Central memory CD8-positive, alpha-beta T cell (primary cell): ENCODE data around the gene VASN.

Experiments
- ATAC-seq: fragments of 150-1000 bp; cut with Tn5 transposase; replicated peaks from 2 replicates; pipeline ENCODE4 v1.10.0; 2022; ENCODE audit warnings: mild to moderate bottlenecking, moderate FRiP score, moderate number of reproducible peaks; ENCODE audit not compliant: poor library complexity, severe bottlenecking; ENCODE audit errors: extremely low read depth
- DNase-seq, 2 donors: peaks; one replicate each; pipeline ENCODE4 v3.0.0; 2021; ENCODE audit warnings: low spot score in 2 of 2
- H3K27ac Mint-ChIP-seq: one replicate; pipeline ENCODE4 v1.8.0; 2022; ENCODE audit warnings: low read depth, mild to moderate bottlenecking, moderate library complexity, mixed read lengths
- H3K27me3 Mint-ChIP-seq: one replicate; pipeline ENCODE4 v1.8.0; 2022; ENCODE audit warnings: mixed read lengths
- H3K36me3 Mint-ChIP-seq: one replicate; pipeline ENCODE4 v1.8.0; 2022; ENCODE audit warnings: mild to moderate bottlenecking, moderate library complexity, mixed read lengths; ENCODE audit not compliant: insufficient read depth
- H3K4me1 Mint-ChIP-seq: one replicate; pipeline ENCODE4 v1.8.0; 2022; ENCODE audit warnings: mixed read lengths
- H3K4me3 Mint-ChIP-seq: one replicate; pipeline ENCODE4 v1.8.0; 2022; ENCODE audit warnings: mild to moderate bottlenecking, moderate library complexity, mixed read lengths
- H3K9me3 Mint-ChIP-seq: one replicate; pipeline ENCODE4 v1.8.0; 2022; ENCODE audit warnings: mixed read lengths

The VASN gene

DNA sequence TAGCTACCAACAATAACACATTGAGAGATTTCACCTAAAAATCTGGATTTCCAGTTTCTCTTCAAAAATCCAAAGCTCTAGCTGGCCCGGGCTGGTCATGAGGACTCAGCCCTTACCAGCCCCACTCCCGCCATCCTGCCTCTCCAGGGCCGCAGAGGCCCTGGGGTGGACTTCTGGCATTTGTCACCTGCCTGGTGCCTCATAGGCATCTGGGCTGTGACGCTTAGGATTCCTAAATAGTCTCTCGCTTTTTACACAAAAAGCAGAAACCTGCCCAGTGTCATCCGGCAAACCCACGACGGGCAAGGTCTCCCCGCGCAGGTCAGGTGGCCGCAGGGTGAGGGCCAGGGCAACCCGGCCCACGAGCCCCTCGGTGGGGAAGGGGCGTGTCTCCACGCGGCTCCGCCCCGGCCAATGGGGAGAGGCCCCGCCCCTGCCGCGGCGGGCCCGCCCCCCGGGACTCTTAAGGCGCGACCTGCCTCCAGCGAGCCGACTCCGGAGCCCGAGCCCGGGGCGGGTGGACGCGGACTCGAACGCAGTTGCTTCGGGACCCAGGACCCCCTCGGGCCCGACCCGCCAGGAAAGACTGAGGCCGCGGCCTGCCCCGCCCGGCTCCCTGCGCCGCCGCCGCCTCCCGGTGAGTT is at the start of gene VASN:
TSS of gene VASN (plus strand) at position 492 of the 644 bp plus-strand sequence. CDS start 9,030 bp downstream, outside the sequence.
- Mint-ChIP-seq H3K27ac (peak within 1 kb of the TSS; percentile 35), H3K27me3 (no peaks in the 10 kb centered on the region), H3K9me3 (no peaks in the 10 kb centered on the region), H3K4me1 (peaks cover 17% of the 10 kb centered on the region), H3K4me3 (peak within 1 kb of the TSS; percentile 74), H3K36me3 (peaks cover 13% of the 10 kb centered on the region)
- ATAC-seq (peak; percentile 76), DNase-seq (peak; percentile 59 to 64)

DNA sequence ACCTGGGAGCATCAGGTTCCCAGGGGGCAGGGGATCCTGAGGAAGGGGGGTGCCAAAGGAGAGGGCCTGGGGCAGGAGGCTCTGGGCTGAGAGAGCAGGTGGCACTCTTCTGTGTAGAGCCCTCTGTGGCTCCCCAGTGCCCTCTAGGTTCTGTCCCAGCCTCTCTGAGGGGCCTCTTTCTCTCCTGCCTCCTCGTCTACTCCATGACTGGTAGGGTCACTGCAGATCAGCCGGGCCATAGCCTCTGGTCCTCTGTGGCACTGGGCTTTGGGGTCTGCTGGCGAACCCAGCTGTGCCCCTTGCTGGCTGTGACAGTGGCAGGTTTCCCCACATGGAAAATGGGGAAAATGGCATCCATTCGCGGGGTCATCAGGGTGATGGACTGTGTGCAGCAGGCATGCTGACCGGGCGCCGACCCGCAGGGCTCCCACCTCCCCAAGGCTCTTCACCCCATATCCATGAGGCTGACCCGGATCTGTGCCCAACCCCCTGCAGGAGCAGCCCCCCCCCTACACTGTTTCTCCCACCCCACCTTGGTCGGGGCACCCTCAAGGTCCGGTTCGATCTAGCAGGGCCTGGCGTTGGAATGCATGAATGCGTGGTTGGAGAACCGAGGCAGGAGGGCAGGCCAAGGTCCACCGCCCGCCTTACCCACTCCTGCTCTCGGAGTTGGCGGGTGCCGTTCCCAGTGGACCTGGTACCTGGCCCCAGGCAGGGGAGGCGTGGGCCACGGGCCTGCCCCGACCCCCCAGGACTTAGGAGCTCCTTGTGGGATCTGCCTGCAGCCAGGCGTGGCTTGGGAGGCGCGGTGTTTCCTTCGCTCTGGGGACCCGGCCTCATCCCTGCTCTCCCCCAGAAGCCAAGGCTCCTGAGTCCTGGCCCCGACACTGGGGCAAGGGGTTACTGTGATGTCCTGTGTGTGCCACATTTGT is 49.3 kb upstream of the VASN start:
- Mint-ChIP-seq H3K4me3 (no peak overlapping the region), H3K36me3 (no peaks in the 10 kb centered on the region), H3K27me3 (no peaks in the 10 kb centered on the region), H3K9me3 (no peaks in the 10 kb centered on the region), H3K4me1 (peaks cover 8% of the 10 kb centered on the region), H3K27ac (no peak overlapping the region)
- ATAC-seq (no peak), DNase-seq (no peak)

DNA sequence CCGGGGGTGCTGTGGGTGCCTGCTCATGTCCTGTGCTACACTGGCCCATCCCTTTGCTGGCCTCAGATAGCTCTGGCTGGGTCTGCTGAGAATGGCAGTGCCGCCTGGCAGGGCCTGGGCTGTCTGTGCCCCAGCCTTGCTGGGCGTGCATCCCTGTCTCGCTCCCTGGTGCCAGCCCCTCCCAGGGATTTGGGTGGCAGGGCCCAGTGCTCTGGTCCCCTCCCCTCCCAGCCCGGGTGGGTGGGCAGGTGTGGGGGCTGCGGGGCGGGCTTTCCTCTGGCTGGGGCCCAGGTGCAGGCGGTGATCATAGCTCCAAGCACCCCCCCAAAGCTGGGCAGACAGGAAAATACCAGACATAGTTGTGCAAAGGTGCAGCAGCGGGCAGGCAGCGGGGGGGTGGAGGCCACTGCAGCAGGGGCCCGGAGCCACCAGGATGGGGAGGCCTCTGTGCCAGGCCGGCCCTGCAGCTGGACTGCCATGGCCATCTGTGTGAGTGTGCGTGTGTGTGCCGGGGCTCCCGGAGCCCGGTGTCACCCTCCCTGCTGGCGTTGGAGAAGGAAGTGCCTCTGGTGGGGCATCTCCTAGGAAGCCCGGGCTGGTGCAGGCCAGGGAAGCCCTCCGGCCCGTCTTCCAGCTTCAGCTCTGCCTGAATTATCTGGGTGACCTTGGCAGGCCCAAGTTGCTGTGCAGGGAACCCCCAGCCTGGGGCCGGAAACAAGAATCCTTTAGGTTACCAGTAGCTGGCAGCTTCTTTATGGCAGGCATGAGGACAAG is 48.4 kb upstream of the VASN start:
- no peak overlapping the region for H3K4me3 Mint-ChIP-seq

DNA sequence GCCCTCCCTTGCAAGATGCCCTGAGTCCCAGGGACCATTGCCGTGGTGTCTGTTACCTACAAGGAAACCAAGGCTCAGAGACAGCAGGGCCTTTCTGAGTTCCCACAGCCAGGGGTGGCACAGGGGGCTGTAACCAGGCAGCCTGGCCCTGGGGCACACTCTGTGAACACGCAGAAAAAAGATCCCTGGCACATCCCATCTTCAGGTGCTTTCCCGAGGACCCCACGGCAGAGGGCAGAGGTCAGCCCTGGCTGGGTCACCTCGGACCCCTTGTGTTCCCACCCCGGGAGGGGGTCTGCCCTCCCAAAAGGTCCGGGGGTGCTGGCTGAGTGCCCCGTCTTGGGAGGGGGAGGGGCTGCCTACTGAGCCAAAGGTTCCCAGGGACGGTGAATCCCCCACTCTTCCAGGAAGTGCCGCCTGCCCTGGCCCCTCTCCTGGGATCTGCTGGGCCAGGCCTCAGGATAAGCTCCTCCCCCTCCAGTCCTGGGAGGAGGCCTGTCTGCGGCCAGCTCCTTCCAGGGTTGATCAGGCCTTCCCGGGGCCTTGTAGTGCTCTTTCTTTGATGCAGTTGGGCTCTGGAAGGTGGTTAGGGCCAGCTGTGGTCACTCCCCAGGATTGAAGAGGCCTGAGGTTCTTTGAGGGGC is 47.7 kb upstream of the VASN start:
- no peak for DNase-seq
- ATAC-seq: no peak
- no peaks in the 10 kb centered on the region for H3K9me3 Mint-ChIP-seq

More for the DNA sequence above, 48.4 kb upstream of the VASN start:
- DNase-seq (no peak), ATAC-seq (no peak)
- Mint-ChIP-seq H3K27me3 (no peaks in the 10 kb centered on the region), H3K4me1 (peaks cover 8% of the 10 kb centered on the region), H3K36me3 (no peaks in the 10 kb centered on the region), H3K27ac (no peak overlapping the region), H3K9me3 (no peaks in the 10 kb centered on the region)

DNA sequence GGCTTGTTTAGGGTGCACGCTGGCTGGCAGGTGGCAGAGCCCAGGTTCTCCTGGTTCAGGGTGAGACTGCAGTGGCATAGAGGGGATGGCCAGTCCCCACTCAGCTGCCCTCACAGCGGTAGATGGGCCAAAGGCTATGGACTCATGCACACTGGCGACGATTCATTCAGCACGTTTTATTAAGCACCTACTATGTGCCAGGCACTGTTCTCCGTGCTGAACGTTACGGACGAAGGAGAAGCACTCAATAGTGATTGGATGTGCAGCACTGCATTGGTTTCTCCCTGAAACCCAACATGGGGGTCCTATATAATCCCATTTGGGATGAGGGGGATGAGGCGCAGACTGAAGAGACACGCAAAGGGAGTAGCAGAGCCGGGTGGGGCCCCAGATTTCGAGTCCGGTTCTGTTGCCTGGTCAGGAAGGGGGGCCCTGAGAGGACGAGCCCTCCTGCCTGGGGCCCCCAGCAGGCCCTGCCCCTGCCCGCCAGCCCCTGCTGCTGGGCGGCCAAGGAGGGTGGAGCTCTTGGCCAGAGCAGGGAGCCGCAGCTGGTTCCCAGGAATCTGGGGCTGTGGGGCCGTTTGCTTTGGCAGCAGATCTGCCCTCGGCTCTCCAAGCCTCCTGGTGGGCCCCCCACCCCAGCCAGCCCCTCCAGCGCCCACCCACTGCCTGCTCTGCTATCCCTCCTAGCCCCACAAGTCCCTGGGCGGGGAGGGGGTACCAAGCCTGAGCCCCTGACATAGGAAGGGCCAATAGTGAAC is 47.0 kb upstream of the VASN start:
- no peak for ATAC-seq

More for the DNA sequence above, 47.7 kb upstream of the VASN start:
- Mint-ChIP-seq H3K27me3 (no peaks in the 10 kb centered on the region), H3K36me3 (no peaks in the 10 kb centered on the region), H3K27ac (no peak overlapping the region), H3K4me1 (peaks cover 8% of the 10 kb centered on the region), H3K4me3 (no peak overlapping the region)

DNA sequence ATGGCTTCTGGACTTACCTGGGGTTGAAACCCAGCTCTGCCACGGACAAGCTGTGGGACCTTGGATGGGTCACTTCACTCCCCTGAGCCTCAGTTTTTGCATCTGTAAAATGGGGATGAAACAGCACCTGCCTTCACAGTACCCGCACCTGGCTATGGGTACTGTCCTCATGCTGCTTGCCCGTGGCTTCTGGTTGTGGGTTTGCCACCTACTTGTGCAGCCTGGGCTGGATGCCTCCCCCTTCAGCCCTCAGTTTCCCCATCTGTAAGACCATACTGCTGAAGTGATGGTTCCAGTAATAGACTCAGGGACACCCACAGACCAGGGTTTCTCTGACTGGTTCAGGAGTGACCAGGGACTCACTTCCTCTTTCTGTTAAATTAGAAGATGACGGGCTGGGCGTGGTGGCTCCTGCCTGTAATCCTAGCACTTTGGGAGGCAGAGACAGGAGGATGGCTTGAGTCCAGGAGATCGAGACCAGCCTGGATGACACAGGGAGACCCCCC is 46.3 kb upstream of the VASN start:
- no peak for DNase-seq
- no peaks in the 10 kb centered on the region for H3K9me3 Mint-ChIP-seq
- H3K4me3 Mint-ChIP-seq: no peak overlapping the region
- H3K27me3 Mint-ChIP-seq: no peaks in the 10 kb centered on the region
- no peaks in the 10 kb centered on the region for H3K36me3 Mint-ChIP-seq
- ATAC-seq: no peak
- H3K4me1 Mint-ChIP-seq: no peaks in the 10 kb centered on the region
- H3K27ac Mint-ChIP-seq: no peak overlapping the region

More for the DNA sequence above, 47.0 kb upstream of the VASN start:
- H3K4me1 Mint-ChIP-seq: peaks cover under 1% of the 10 kb centered on the region
- H3K36me3 Mint-ChIP-seq: no peaks in the 10 kb centered on the region
- H3K9me3 Mint-ChIP-seq: no peaks in the 10 kb centered on the region
- no peak overlapping the region for H3K27ac Mint-ChIP-seq
- no peak for DNase-seq
- no peaks in the 10 kb centered on the region for H3K27me3 Mint-ChIP-seq
- H3K4me3 Mint-ChIP-seq: no peak overlapping the region

DNA sequence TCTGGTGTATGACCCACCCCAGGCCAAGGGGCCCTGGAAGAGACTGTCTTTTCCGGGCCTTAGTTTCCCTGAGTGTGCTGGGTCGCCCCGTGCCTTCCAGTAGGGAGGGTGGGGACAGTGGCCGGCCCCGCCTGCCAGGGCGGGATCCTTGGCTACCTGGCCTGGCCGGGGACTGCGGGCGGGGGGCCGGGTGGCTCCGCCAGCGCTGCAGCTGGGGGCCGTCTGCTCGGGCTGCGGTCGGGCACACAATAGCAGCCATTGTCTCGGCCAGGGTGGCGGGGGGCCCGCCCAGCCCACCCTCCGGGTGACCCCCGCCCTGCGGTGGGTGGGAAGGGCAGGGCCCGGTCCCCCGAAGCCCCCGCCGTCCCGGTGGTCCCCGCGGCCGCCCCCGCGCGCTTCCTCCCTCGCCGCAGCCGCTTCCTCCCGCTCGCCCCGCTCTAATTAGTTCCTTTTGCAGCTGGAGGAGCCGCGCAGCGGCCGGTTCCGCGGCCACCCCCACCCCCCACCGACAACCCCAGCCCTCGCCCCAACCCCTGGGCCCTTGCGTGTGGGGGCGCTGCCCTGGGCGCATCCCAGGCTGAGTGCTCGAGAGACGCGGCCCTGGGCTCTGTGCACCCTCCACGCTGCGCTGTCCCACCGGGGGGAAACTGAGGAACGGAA is 44.1 kb upstream of the VASN start:
- peak overlapping the region; percentile 65 for H3K4me3 Mint-ChIP-seq
- H3K27ac Mint-ChIP-seq: no peak overlapping the region
- H3K4me1 Mint-ChIP-seq: no peaks in the 10 kb centered on the region
- DNase-seq (no peak), ATAC-seq (peak; percentile 11)
- no peaks in the 10 kb centered on the region for H3K36me3 Mint-ChIP-seq
- no peaks in the 10 kb centered on the region for H3K9me3 Mint-ChIP-seq
- H3K27me3 Mint-ChIP-seq: no peaks in the 10 kb centered on the region

DNA sequence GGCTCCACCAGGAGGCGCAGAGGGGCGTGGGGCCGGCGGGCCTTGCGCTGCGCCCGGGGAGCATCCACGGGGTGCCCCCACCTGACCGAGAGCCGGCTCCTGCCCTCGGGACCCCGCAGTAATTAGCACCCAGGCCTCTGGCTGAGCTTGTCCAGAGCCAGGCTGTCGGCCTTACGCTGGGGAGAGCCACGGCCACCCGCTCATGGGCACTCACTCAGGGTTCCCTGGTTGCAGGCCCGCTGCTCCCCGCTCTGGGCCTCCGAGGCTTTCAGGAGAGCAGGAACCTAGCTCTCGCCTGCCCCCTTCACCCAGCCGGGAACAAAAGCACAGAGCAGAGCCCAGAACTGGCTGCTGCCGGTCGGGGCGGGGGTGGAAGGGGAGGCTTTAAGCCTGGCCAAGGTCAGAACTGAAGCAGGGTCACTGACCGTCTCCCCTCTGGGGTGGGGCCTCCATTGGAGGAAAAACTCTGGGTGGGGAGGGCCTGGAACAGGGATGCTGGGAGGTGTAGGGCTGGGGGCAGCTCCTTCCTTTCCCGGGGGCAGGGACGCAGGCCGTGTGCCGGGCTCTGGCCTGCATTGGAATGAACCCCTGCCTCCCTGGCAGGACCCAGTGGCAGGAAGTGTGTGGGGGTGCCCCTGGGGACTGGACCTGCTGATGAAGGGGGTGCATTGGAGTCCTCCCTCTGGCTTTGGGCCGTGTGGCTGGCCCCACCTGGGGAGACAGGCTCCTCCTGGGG is 43.4 kb upstream of the VASN start:
- Mint-ChIP-seq H3K27ac (no peak overlapping the region), H3K4me1 (no peaks in the 10 kb centered on the region), H3K36me3 (no peaks in the 10 kb centered on the region), H3K4me3 (peak overlapping the region; percentile 65), H3K9me3 (no peaks in the 10 kb centered on the region), H3K27me3 (no peaks in the 10 kb centered on the region)
- DNase-seq: peak in 1 of 2 donors; percentile 24
- peak; percentile 59 for ATAC-seq

DNA sequence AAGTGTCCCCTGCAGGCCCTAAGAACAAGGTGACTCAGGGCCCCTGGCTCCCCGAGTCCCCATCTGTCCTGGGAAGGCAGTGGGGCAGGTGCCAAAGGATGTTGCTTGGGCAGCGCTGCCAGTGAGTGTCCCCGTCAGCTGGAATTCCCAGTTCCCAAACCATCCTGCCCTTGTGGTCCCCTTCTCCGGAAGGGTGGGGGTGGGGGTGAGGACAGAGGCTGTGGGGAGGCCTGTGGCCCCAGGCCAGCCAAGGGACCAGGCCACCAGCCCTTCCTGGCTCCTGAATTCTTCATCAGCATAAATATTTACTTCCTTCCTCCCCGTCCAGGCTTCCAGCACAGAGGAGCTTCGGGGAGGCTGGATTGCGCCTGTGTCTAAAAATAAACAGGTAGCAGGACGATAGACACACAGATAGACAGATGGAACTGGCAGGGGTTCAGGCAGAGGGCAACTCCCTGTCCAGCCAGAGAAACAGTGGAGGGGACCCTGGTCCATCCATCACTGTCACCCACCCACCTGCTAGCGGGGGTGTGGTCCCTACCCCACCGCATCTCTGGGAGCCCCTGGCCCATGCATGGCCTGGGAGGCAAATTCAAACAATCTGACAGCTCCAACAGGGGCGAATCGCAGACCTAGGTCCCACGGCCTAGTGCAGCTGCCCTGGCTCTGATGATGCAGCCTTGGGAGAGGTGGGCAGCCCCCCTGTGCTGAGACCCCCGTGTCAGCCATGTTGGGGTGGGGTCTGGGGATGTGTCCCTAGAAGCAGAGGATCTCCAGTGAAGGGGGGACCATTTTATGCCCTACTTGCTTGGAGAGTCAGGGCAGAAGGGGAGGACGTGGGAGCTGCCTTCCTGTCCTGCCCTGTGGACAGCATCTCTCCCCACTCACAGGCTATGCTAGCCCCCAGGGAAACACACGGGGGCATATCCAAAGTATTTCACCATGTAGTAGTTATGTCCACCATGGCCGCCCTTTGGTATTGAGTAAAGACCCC is 42.6 kb upstream of the VASN start:
- ATAC-seq (no peak), DNase-seq (no peak)
- Mint-ChIP-seq H3K9me3 (no peaks in the 10 kb centered on the region), H3K27me3 (no peaks in the 10 kb centered on the region), H3K36me3 (no peaks in the 10 kb centered on the region), H3K27ac (no peak overlapping the region), H3K4me3 (no peak overlapping the region), H3K4me1 (no peaks in the 10 kb centered on the region)

DNA sequence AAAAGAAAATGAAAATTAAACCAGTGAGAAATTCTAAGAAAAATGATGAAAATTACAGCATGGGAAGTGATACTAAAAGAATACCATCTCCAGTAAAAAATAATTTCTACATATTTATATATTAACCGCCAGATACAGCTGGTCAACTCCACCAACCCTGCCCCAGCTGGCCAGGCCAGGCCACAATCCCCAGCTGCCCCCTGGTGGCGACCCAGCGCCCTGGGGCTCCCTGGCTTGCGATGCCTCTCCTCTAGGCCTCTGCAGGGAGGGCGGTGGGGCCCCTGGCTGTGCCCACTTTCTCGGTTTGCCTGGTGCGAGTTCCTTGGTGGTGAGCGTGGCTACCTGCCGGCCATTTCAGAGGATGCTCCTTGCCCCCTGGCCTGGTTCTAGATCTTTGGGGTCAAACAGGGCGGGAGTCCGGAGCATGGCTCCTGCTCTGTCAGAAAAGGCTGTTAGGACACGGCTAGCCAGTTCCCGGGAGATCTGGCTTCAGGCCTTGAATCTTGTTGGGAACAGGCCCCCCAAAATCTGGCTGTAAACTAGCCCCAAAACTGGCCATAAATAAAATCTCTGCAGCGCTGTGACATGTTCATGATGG is 41.3 kb upstream of the VASN start:
- Mint-ChIP-seq H3K27ac (no peak overlapping the region), H3K9me3 (no peaks in the 10 kb centered on the region), H3K27me3 (no peaks in the 10 kb centered on the region), H3K36me3 (no peaks in the 10 kb centered on the region), H3K4me1 (no peaks in the 10 kb centered on the region), H3K4me3 (no peak overlapping the region)
- ATAC-seq (no peak), DNase-seq (peak; percentile 51 to 59)
